HuH-7.5 (cell line): ENCODE results near the gene DNAJB8.

Experiments used
- DNase-seq: peaks from one replicate; pipeline ENCODE4 v3.0.0; 2011; ENCODE audit warnings: low spot score

DNAJB8 gene

GRCh38 chr3:128463771-128464170 is 2.9 kb downstream of the DNAJB8 start:
- DNase-seq: no peak

GRCh38 chr3:128463354-128463753 is 3.3 kb downstream of the DNAJB8 start:
- DNase-seq: no peak

GRCh38 chr3:128462931-128463330 is 3.8 kb downstream of the DNAJB8 start:
- DNase-seq: no peak

- DNase-seq: no peak
Observed at GRCh38 chr3:128462341-128462910, 4.3 kb downstream of the DNAJB8 start.

- no peak for DNase-seq
Observed at GRCh38 chr3:128461731-128462130, 5.0 kb downstream of the DNAJB8 start.

GRCh38 chr3:128459461-128459820 is 7.2 kb downstream of the DNAJB8 start:
- no peak for DNase-seq

- no peak for DNase-seq
Observed at GRCh38 chr3:128458746-128459460, 7.8 kb downstream of the DNAJB8 start.

- DNase-seq: no peak
Observed at GRCh38 chr3:128457937-128458336, 8.8 kb downstream of the DNAJB8 start.

- no peak for DNase-seq
Observed at GRCh38 chr3:128456776-128457715, 9.6 kb downstream of the DNAJB8 start.

GRCh38 chr3:128455786-128456748 is 10.6 kb downstream of the DNAJB8 start:
- DNase-seq: no peak

- DNase-seq: no peak
Observed at GRCh38 chr3:128455116-128455515, 11.6 kb downstream of the DNAJB8 start.

GRCh38 chr3:128454310-128454618 is 12.4 kb downstream of the DNAJB8 start:
- DNase-seq: no peak

- no peak for DNase-seq
Observed at GRCh38 chr3:128453501-128454309, 13.0 kb downstream of the DNAJB8 start.

GRCh38 chr3:128452678-128453275 is 13.9 kb downstream of the DNAJB8 start:
- no peak for DNase-seq

- no peak for DNase-seq
Observed at GRCh38 chr3:128452120-128452519, 14.6 kb downstream of the DNAJB8 start.

- DNase-seq: no peak
Observed at GRCh38 chr3:128449111-128449638, 17.5 kb downstream of the DNAJB8 start.

- DNase-seq: no peak
Observed at GRCh38 chr3:128448491-128448890, 18.2 kb downstream of the DNAJB8 start.

GRCh38 chr3:128447561-128448013 is 19.1 kb downstream of the DNAJB8 start:
- no peak for DNase-seq

GRCh38 chr3:128446821-128447220 is 19.9 kb downstream of the DNAJB8 start:
- no peak for DNase-seq

GRCh38 chr3:128445357-128445756 is 21.3 kb downstream of the DNAJB8 start:
- no peak for DNase-seq
